Measurements from ENCODE around the gene COA1. TPM values are rescaled to one million over a fixed set of nuclear protein-coding genes. Genes with fewer than 3 reads are reported as not detected.

Gene COA1
- total RNA-seq, 4 donors from 2014 or later, result 35.3 to 775 (median 40.0) TPM

GRCh38 chr7:43616977-43617376, 112.3 kb downstream of the COA1 start:
- DNase-seq (ENCODE audit: low spot score in 2 of 2), result no peak
- H3K4me3 ChIP-seq, result no peak overlapping the region
- peaks cover 17% of the 10 kb centered on the region for H3K4me1 ChIP-seq
- H3K27ac ChIP-seq, result no peak overlapping the region
- H3K36me3 ChIP-seq, result peaks cover 13% of the 10 kb centered on the region
- H3K9me3 ChIP-seq, result no peaks in the 10 kb centered on the region
- H3K27me3 ChIP-seq, result no peaks in the 10 kb centered on the region
- TF ChIP-seq POLR2AphosphoS5 (IDR thresholded peaks at IDR 0.05) (no peak), POLR2A (IDR thresholded peaks at IDR 0.05) (no peak), CTCF (IDR thresholded peaks at IDR 0.05) (no peak), EP300 (IDR thresholded peaks at IDR 0.05) (no peak)
- WGBS, result 96% methylated on average over 4 of the region's 4 CpGs

GRCh38 chr7:43615558-43616145, 113.7 kb downstream of the COA1 start:
- 82% methylated on average over 7 of the region's 7 CpGs for WGBS
- Histone ChIP-seq H3K27me3 (no peaks in the 10 kb centered on the region), H3K4me1 (peaks cover 25% of the 10 kb centered on the region), H3K27ac (no peak overlapping the region), H3K36me3 (peaks cover 8% of the 10 kb centered on the region), H3K4me3 (no peak overlapping the region), H3K9me3 (no peaks in the 10 kb centered on the region)
- TF ChIP-seq CTCF (IDR thresholded peaks at IDR 0.05), result no peak
- no peak for TF ChIP-seq EP300 (IDR thresholded peaks at IDR 0.05)
- no peak for TF ChIP-seq POLR2AphosphoS5 (IDR thresholded peaks at IDR 0.05)
- TF ChIP-seq POLR2A (IDR thresholded peaks at IDR 0.05), result no peak
- no peak for DNase-seq (ENCODE audit: low spot score in 2 of 2)

- 20% methylated on average over 3 of the region's 3 CpGs for WGBS
- Histone ChIP-seq H3K27ac (peak overlapping the region; percentile 38), H3K4me1 (peaks cover 25% of the 10 kb centered on the region), H3K27me3 (no peaks in the 10 kb centered on the region), H3K36me3 (peaks cover 9% of the 10 kb centered on the region), H3K9me3 (no peaks in the 10 kb centered on the region), H3K4me3 (no peak overlapping the region)
- TF ChIP-seq CTCF (IDR thresholded peaks at IDR 0.05), result no peak
- TF ChIP-seq POLR2AphosphoS5 (IDR thresholded peaks at IDR 0.05), result no peak
- no peak for TF ChIP-seq EP300 (IDR thresholded peaks at IDR 0.05)
- TF ChIP-seq POLR2A (IDR thresholded peaks at IDR 0.05), result no peak
- no peak for DNase-seq (ENCODE audit: low spot score in 2 of 2)
Measured at GRCh38 chr7:43612599-43613589, 116.4 kb downstream of the COA1 start.

GRCh38 chr7:43612128-43612527, 117.2 kb downstream of the COA1 start:
- H3K4me1 ChIP-seq, result peaks cover 25% of the 10 kb centered on the region
- H3K27ac ChIP-seq, result peak overlapping the region; percentile 27
- H3K4me3 ChIP-seq, result no peak overlapping the region
- peaks cover 9% of the 10 kb centered on the region for H3K36me3 ChIP-seq
- H3K9me3 ChIP-seq, result no peaks in the 10 kb centered on the region
- DNase-seq (ENCODE audit: low spot score in 2 of 2), result no peak
- WGBS, result 72% methylated on average over 5 of the region's 5 CpGs
- TF ChIP-seq EP300 (IDR thresholded peaks at IDR 0.05), result no peak
- no peak for TF ChIP-seq POLR2A (IDR thresholded peaks at IDR 0.05)
- TF ChIP-seq CTCF (IDR thresholded peaks at IDR 0.05), result no peak
- no peak for TF ChIP-seq POLR2AphosphoS5 (IDR thresholded peaks at IDR 0.05)
- no peaks in the 10 kb centered on the region for H3K27me3 ChIP-seq

- Histone ChIP-seq H3K9me3 (no peaks in the 10 kb centered on the region), H3K4me3 (no peak overlapping the region), H3K4me1 (peaks cover 25% of the 10 kb centered on the region), H3K27me3 (no peaks in the 10 kb centered on the region), H3K27ac (no peak overlapping the region), H3K36me3 (peaks cover 9% of the 10 kb centered on the region)
- WGBS, result 93% methylated on average over 2 of the region's 2 CpGs
- no peak for TF ChIP-seq POLR2AphosphoS5 (IDR thresholded peaks at IDR 0.05)
- no peak for TF ChIP-seq EP300 (IDR thresholded peaks at IDR 0.05)
- no peak for TF ChIP-seq CTCF (IDR thresholded peaks at IDR 0.05)
- TF ChIP-seq POLR2A (IDR thresholded peaks at IDR 0.05), result no peak
- DNase-seq (ENCODE audit: low spot score in 2 of 2), result no peak
Measured at GRCh38 chr7:43609097-43609496, 120.2 kb downstream of the COA1 start.
